RWPE2 (cell line): ENCODE measurements around the gene SSBP1.

Experiments used
- ATAC-seq: fragments of 200-7000 bp; cut with Tn5 transposase; 3 replicates; pipeline ENCODE4 v1.9.1; 2021; ENCODE audit warnings: low read depth
- DNase-seq: peaks from one replicate; pipeline ENCODE4 v3.0.0-alpha.2; 2020; ENCODE audit warnings: low spot score
- H3K27ac ChIP-seq: fragments of 450-650 bp; 2 replicates; pipeline ENCODE4 v1.5.1; 2017; ENCODE audit warnings: mild to moderate bottlenecking; ENCODE audit not compliant: poor library complexity, severe bottlenecking
- H3K27me3 ChIP-seq: fragments of 250-450 bp; sonication (Bioruptor Pico); 2 replicates; pipeline ENCODE4 v1.5.1; 2021; ENCODE audit warnings: mild to moderate bottlenecking, moderate library complexity; ENCODE audit not compliant: insufficient read depth, poor library complexity, severe bottlenecking
- H3K36me3 ChIP-seq: fragments of 250-450 bp; sonication (Bioruptor Pico); 2 replicates; pipeline ENCODE4 v1.5.1; 2020; ENCODE audit warnings: low read depth, mild to moderate bottlenecking, moderate library complexity
- H3K4me1 ChIP-seq: fragments of 250-450 bp; sonication (Bioruptor Pico); 2 replicates; pipeline ENCODE4 v1.5.1; 2021; ENCODE audit warnings: mild to moderate bottlenecking, moderate library complexity; ENCODE audit not compliant: insufficient read depth, poor library complexity, severe bottlenecking
- H3K4me3 ChIP-seq: fragments of 250-450 bp; sonication (Bioruptor Pico); 2 replicates; pipeline ENCODE4 v1.5.1; 2021; ENCODE audit warnings: mild to moderate bottlenecking, moderate library complexity; ENCODE audit not compliant: severe bottlenecking
- H3K9me3 ChIP-seq: fragments of 250-450 bp; sonication (Bioruptor Pico); 2 replicates; pipeline ENCODE4 v1.5.1; 2021; ENCODE audit warnings: mild to moderate bottlenecking, moderate library complexity; ENCODE audit not compliant: severe bottlenecking
- CTCF ChIP-seq: fragments of 450-650 bp; IDR thresholded peaks from one replicate; pipeline ENCODE4 v1.5.1; 2017; ENCODE audit warnings: mild to moderate bottlenecking, moderate library complexity; ENCODE audit not compliant: poor library complexity, severe bottlenecking

The SSBP1 gene

GRCh38 chr7:141702892-141703291 lies 35.3 kb upstream of the SSBP1 start:
- Histone ChIP-seq H3K4me3 (peak overlapping the region; percentile 96), H3K27ac (no peak overlapping the region)
- no peak for DNase-seq

GRCh38 chr7:141704112-141704511 lies 34.0 kb upstream of the SSBP1 start:
- Histone ChIP-seq H3K9me3 (no peaks in the 10 kb centered on the region), H3K27me3 (no peaks in the 10 kb centered on the region), H3K4me3 (no peak overlapping the region), H3K4me1 (peaks cover 2% of the 10 kb centered on the region), H3K36me3 (no peaks in the 10 kb centered on the region), H3K27ac (no peak overlapping the region)
- no peak for TF ChIP-seq CTCF
- DNase-seq (no peak), ATAC-seq (no peak)

More at GRCh38 chr7:141702892-141703291, 35.3 kb upstream of the SSBP1 start:
- H3K4me1 ChIP-seq, result peaks cover 3% of the 10 kb centered on the region
- no peaks in the 10 kb centered on the region for H3K9me3 ChIP-seq
- ATAC-seq, result no peak
- H3K36me3 ChIP-seq, result no peaks in the 10 kb centered on the region
- TF ChIP-seq CTCF, result no peak
- H3K27me3 ChIP-seq, result no peaks in the 10 kb centered on the region

- H3K4me1 ChIP-seq, result peaks cover 2% of the 10 kb centered on the region
- DNase-seq, result no peak
- H3K9me3 ChIP-seq, result no peaks in the 10 kb centered on the region
- no peaks in the 10 kb centered on the region for H3K36me3 ChIP-seq
- TF ChIP-seq CTCF, result no peak
- H3K27me3 ChIP-seq, result no peaks in the 10 kb centered on the region
- ATAC-seq, result no peak
- H3K27ac ChIP-seq, result no peak overlapping the region
- no peak overlapping the region for H3K4me3 ChIP-seq
Measured at GRCh38 chr7:141704741-141705140, 33.4 kb upstream of the SSBP1 start.

GRCh38 chr7:141706239-141707064 lies 31.7 kb upstream of the SSBP1 start:
- ATAC-seq (no peak), DNase-seq (no peak)
- Histone ChIP-seq H3K27ac (no peak overlapping the region), H3K27me3 (no peaks in the 10 kb centered on the region), H3K9me3 (no peaks in the 10 kb centered on the region), H3K36me3 (no peaks in the 10 kb centered on the region), H3K4me3 (no peak overlapping the region), H3K4me1 (no peaks in the 10 kb centered on the region)
- TF ChIP-seq CTCF, result no peak

GRCh38 chr7:141708351-141708750 lies 29.8 kb upstream of the SSBP1 start, which contains the start of gene WEE2:
TSS of gene WEE2 (plus strand) at chr7:141708353. CDS start at chr7:141708759, 406 bp downstream.
- no peak within 1 kb of the TSS for H3K4me3 ChIP-seq
- ATAC-seq (no peak), DNase-seq (no peak)
- no peaks in the 10 kb centered on the region for H3K4me1 ChIP-seq
- TF ChIP-seq CTCF, result no peak
- no peak within 1 kb of the TSS for H3K27ac ChIP-seq
- H3K36me3 ChIP-seq, result no peaks in the 10 kb centered on the region
- H3K27me3 ChIP-seq, result no peaks in the 10 kb centered on the region
- no peaks in the 10 kb centered on the region for H3K9me3 ChIP-seq
